ENCODE measurements around the gene SPECC1L.
"Not testable (repeated sequence)": the region's sequence is repeated elsewhere in the genome, so short reads cannot be mapped to it uniquely, and the experiment has no call there.

Gene SPECC1L

GRCh38 chr22:24298497-24299155 lies 28.0 kb downstream of the SPECC1L start:
- not testable (repeated sequence) for H3K27me3 ChIP-seq (ENCODE audit: control insufficient read depth in 1 of 2, insufficient read depth in 2 of 2, low read length in 2 of 2); H3K27ac ChIP-seq (ENCODE audit: low read depth, low read length); H3K9ac ChIP-seq (ENCODE audit: low read depth in 1 of 2, low read length in 2 of 2); H3K4me3 ChIP-seq (ENCODE audit: low read depth in 1 of 2, low read length in 2 of 2); H3K9me3 ChIP-seq (ENCODE audit: control insufficient read depth in 1 of 2, low read length in 2 of 2); H3K36me3 ChIP-seq (ENCODE audit: control insufficient read depth in 1 of 2, insufficient read depth in 2 of 2, low read length in 2 of 2)
- peaks cover 17% of the 10 kb centered on the region in 2 donors for H3K4me1 ChIP-seq (ENCODE audit: control insufficient read depth in 1 of 2, insufficient read depth in 2 of 2, low read length in 2 of 2)

GRCh38 chr22:24300522-24300921 lies 29.9 kb downstream of the SPECC1L start:
- H3K4me1 ChIP-seq (ENCODE audit: control insufficient read depth in 1 of 2, insufficient read depth in 2 of 2, low read length in 2 of 2): peaks cover 32 to 34% of the 10 kb centered on the region in 2 donors
- H3K4me3 ChIP-seq (ENCODE audit: low read depth in 1 of 2, low read length in 2 of 2); H3K27me3 ChIP-seq (ENCODE audit: control insufficient read depth in 1 of 2, insufficient read depth in 2 of 2, low read length in 2 of 2); H3K27ac ChIP-seq (ENCODE audit: low read depth, low read length); H3K36me3 ChIP-seq (ENCODE audit: control insufficient read depth in 1 of 2, insufficient read depth in 2 of 2, low read length in 2 of 2); H3K9me3 ChIP-seq (ENCODE audit: control insufficient read depth in 1 of 2, low read length in 2 of 2); H3K9ac ChIP-seq (ENCODE audit: low read depth in 1 of 2, low read length in 2 of 2): not testable (repeated sequence)

GRCh38 chr22:24302591-24302990 lies 32.0 kb downstream of the SPECC1L start:
- Histone ChIP-seq H3K9ac (ENCODE audit: low read depth in 1 of 2, low read length in 2 of 2) (no peak overlapping the region), H3K27ac (ENCODE audit: low read depth, low read length) (peak overlapping the region; percentile 22)

GRCh38 chr22:24303007-24303406 lies 32.4 kb downstream of the SPECC1L start:
- Histone ChIP-seq H3K36me3 (ENCODE audit: control insufficient read depth in 1 of 2, insufficient read depth in 2 of 2, low read length in 2 of 2) (peaks cover 0 to 4% of the 10 kb centered on the region in 2 donors), H3K9me3 (ENCODE audit: control insufficient read depth in 1 of 2, low read length in 2 of 2) (no peaks in the 10 kb centered on the region), H3K4me3 (ENCODE audit: low read depth in 1 of 2, low read length in 2 of 2) (peak overlapping the region in 1 of 2 donors; percentile 16), H3K4me1 (ENCODE audit: control insufficient read depth in 1 of 2, insufficient read depth in 2 of 2, low read length in 2 of 2) (peaks cover 32 to 36% of the 10 kb centered on the region in 2 donors), H3K9ac (ENCODE audit: low read depth in 1 of 2, low read length in 2 of 2) (no peak overlapping the region), H3K27me3 (ENCODE audit: control insufficient read depth in 1 of 2, insufficient read depth in 2 of 2, low read length in 2 of 2) (no peaks in the 10 kb centered on the region), H3K27ac (ENCODE audit: low read depth, low read length) (peak overlapping the region; percentile 8)

More at GRCh38 chr22:24302591-24302990, 32.0 kb downstream of the SPECC1L start:
- Histone ChIP-seq H3K4me1 (ENCODE audit: control insufficient read depth in 1 of 2, insufficient read depth in 2 of 2, low read length in 2 of 2) (peaks cover 32 to 36% of the 10 kb centered on the region in 2 donors), H3K4me3 (ENCODE audit: low read depth in 1 of 2, low read length in 2 of 2) (peak overlapping the region in 1 of 2 donors; percentile 11), H3K36me3 (ENCODE audit: control insufficient read depth in 1 of 2, insufficient read depth in 2 of 2, low read length in 2 of 2) (peaks cover 0 to 4% of the 10 kb centered on the region in 2 donors), H3K27me3 (ENCODE audit: control insufficient read depth in 1 of 2, insufficient read depth in 2 of 2, low read length in 2 of 2) (no peaks in the 10 kb centered on the region), H3K9me3 (ENCODE audit: control insufficient read depth in 1 of 2, low read length in 2 of 2) (no peaks in the 10 kb centered on the region)

- no peak overlapping the region for H3K27ac ChIP-seq (ENCODE audit: low read depth, low read length)
- H3K9me3 ChIP-seq (ENCODE audit: control insufficient read depth in 1 of 2, low read length in 2 of 2): no peaks in the 10 kb centered on the region
- peak overlapping the region in 1 of 2 donors; percentile 17 for H3K4me3 ChIP-seq (ENCODE audit: low read depth in 1 of 2, low read length in 2 of 2)
- H3K36me3 ChIP-seq (ENCODE audit: control insufficient read depth in 1 of 2, insufficient read depth in 2 of 2, low read length in 2 of 2): peaks cover 0 to 4% of the 10 kb centered on the region in 2 donors
- H3K9ac ChIP-seq (ENCODE audit: low read depth in 1 of 2, low read length in 2 of 2): no peak overlapping the region
- no peaks in the 10 kb centered on the region for H3K27me3 ChIP-seq (ENCODE audit: control insufficient read depth in 1 of 2, insufficient read depth in 2 of 2, low read length in 2 of 2)
- peaks cover 32 to 36% of the 10 kb centered on the region in 2 donors for H3K4me1 ChIP-seq (ENCODE audit: control insufficient read depth in 1 of 2, insufficient read depth in 2 of 2, low read length in 2 of 2)
Measured at GRCh38 chr22:24304062-24304675, 33.5 kb downstream of the SPECC1L start.

- Histone ChIP-seq H3K4me1 (ENCODE audit: control insufficient read depth in 1 of 2, insufficient read depth in 2 of 2, low read length in 2 of 2) (peaks cover 32 to 36% of the 10 kb centered on the region in 2 donors), H3K4me3 (ENCODE audit: low read depth in 1 of 2, low read length in 2 of 2) (no peak overlapping the region), H3K27me3 (ENCODE audit: control insufficient read depth in 1 of 2, insufficient read depth in 2 of 2, low read length in 2 of 2) (no peaks in the 10 kb centered on the region), H3K36me3 (ENCODE audit: control insufficient read depth in 1 of 2, insufficient read depth in 2 of 2, low read length in 2 of 2) (peaks cover 0 to 5% of the 10 kb centered on the region in 2 donors), H3K27ac (ENCODE audit: low read depth, low read length) (no peak overlapping the region), H3K9ac (ENCODE audit: low read depth in 1 of 2, low read length in 2 of 2) (no peak overlapping the region), H3K9me3 (ENCODE audit: control insufficient read depth in 1 of 2, low read length in 2 of 2) (no peaks in the 10 kb centered on the region)
Measured at GRCh38 chr22:24305260-24305692, 34.6 kb downstream of the SPECC1L start.

GRCh38 chr22:24310969-24311368 lies 40.3 kb downstream of the SPECC1L start:
- H3K36me3 ChIP-seq (ENCODE audit: control insufficient read depth in 1 of 2, insufficient read depth in 2 of 2, low read length in 2 of 2): peaks cover 14 to 28% of the 10 kb centered on the region in 2 donors
- no peaks in the 10 kb centered on the region for H3K9me3 ChIP-seq (ENCODE audit: control insufficient read depth in 1 of 2, low read length in 2 of 2)
- H3K27ac ChIP-seq (ENCODE audit: low read depth, low read length): no peak overlapping the region
- H3K4me1 ChIP-seq (ENCODE audit: control insufficient read depth in 1 of 2, insufficient read depth in 2 of 2, low read length in 2 of 2): peaks cover 0 to 8% of the 10 kb centered on the region in 2 donors
- no peaks in the 10 kb centered on the region for H3K27me3 ChIP-seq (ENCODE audit: control insufficient read depth in 1 of 2, insufficient read depth in 2 of 2, low read length in 2 of 2)
- no peak overlapping the region for H3K4me3 ChIP-seq (ENCODE audit: low read depth in 1 of 2, low read length in 2 of 2)
- H3K9ac ChIP-seq (ENCODE audit: low read depth in 1 of 2, low read length in 2 of 2): no peak overlapping the region

- Histone ChIP-seq H3K36me3 (ENCODE audit: control insufficient read depth in 1 of 2, insufficient read depth in 2 of 2, low read length in 2 of 2) (peaks cover 12 to 36% of the 10 kb centered on the region in 2 donors), H3K9me3 (ENCODE audit: control insufficient read depth in 1 of 2, low read length in 2 of 2) (no peaks in the 10 kb centered on the region), H3K27ac (ENCODE audit: low read depth, low read length) (no peak overlapping the region), H3K9ac (ENCODE audit: low read depth in 1 of 2, low read length in 2 of 2) (no peak overlapping the region), H3K4me3 (ENCODE audit: low read depth in 1 of 2, low read length in 2 of 2) (no peak overlapping the region), H3K27me3 (ENCODE audit: control insufficient read depth in 1 of 2, insufficient read depth in 2 of 2, low read length in 2 of 2) (no peaks in the 10 kb centered on the region), H3K4me1 (ENCODE audit: control insufficient read depth in 1 of 2, insufficient read depth in 2 of 2, low read length in 2 of 2) (peaks cover 0 to 8% of the 10 kb centered on the region in 2 donors)
Measured at GRCh38 chr22:24315367-24315966, 44.8 kb downstream of the SPECC1L start.

- H3K9ac ChIP-seq (ENCODE audit: low read depth in 1 of 2, low read length in 2 of 2); H3K27ac ChIP-seq (ENCODE audit: low read depth, low read length); H3K27me3 ChIP-seq (ENCODE audit: control insufficient read depth in 1 of 2, insufficient read depth in 2 of 2, low read length in 2 of 2); H3K4me3 ChIP-seq (ENCODE audit: low read depth in 1 of 2, low read length in 2 of 2); H3K9me3 ChIP-seq (ENCODE audit: control insufficient read depth in 1 of 2, low read length in 2 of 2); H3K4me1 ChIP-seq (ENCODE audit: control insufficient read depth in 1 of 2, insufficient read depth in 2 of 2, low read length in 2 of 2): not testable (repeated sequence)
- H3K36me3 ChIP-seq (ENCODE audit: control insufficient read depth in 1 of 2, insufficient read depth in 2 of 2, low read length in 2 of 2): peaks cover 13 to 38% of the 10 kb centered on the region in 2 donors
Measured at GRCh38 chr22:24316264-24316663, 45.6 kb downstream of the SPECC1L start.

- not testable (repeated sequence) for H3K27ac ChIP-seq (ENCODE audit: low read depth, low read length); H3K4me3 ChIP-seq (ENCODE audit: low read depth in 1 of 2, low read length in 2 of 2); H3K9me3 ChIP-seq (ENCODE audit: control insufficient read depth in 1 of 2, low read length in 2 of 2); H3K9ac ChIP-seq (ENCODE audit: low read depth in 1 of 2, low read length in 2 of 2); H3K27me3 ChIP-seq (ENCODE audit: control insufficient read depth in 1 of 2, insufficient read depth in 2 of 2, low read length in 2 of 2); H3K4me1 ChIP-seq (ENCODE audit: control insufficient read depth in 1 of 2, insufficient read depth in 2 of 2, low read length in 2 of 2)
- H3K36me3 ChIP-seq (ENCODE audit: control insufficient read depth in 1 of 2, insufficient read depth in 2 of 2, low read length in 2 of 2): peaks cover 20 to 50% of the 10 kb centered on the region in 2 donors
Measured at GRCh38 chr22:24317511-24317910, 46.9 kb downstream of the SPECC1L start.

All from duodenal mucosa (tissue), 2 donors.